SK-N-MC (cell line): ENCODE results near the gene RNF225.

Experiments
- EZH2 ChIP-seq: fragments of 200-600 bp; sonication (generic); IDR thresholded peaks from one replicate; pipeline ENCODE4 v1.6.1; 2017; ENCODE audit warnings: antibody characterized with exemption
- POLR2AphosphoS5 ChIP-seq: IDR thresholded peaks from 2 replicates; pipeline ENCODE4 v1.6.1; 2012; ENCODE audit warnings: mild to moderate bottlenecking, low read depth, low read length, borderline replicate concordance

DNA sequence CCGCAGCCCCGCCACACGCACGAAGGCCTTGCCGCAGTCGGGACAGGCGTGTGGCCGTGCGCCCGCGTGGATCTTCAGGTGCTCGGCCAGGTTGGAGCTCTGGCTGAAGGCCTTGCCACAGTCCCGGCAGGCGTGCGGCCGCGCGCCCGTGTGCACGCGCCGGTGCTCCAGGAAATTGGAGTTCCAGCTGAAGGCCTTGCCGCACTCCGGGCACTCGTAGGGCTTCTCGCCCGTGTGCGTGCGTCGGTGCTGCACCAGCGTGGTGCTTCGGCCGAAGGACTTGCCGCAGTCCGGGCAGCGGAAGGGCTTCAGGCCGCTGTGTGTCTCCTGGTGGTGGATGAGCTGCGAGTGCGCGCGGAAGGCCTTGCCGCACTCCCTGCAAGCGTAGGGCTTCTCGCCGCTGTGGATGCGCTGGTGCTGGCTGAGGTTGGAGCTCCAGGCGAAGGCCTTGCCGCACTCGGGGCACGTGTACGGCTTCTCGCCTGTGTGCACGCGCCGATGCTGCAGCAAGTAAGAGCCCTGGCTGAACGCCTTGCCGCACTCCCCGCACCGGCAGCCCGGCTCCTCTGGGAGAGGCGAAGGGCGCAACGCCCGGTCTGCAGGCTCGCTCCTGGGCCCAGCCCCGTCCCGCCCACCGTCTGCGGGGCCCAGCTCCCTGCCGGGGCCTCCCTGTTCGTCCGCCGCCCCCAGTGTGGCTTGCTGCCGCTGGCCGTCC is 38.5 kb upstream of the RNF225 start:
- TF ChIP-seq POLR2AphosphoS5 (no peak), EZH2 (no peak)
